Measurements from ENCODE around the gene ERF.

Gene ERF

GRCh38 chr19:42280815-42281145 is 25.9 kb upstream of the ERF start:
- WGBS, 2 experiments (ENCODE audit: insufficient coverage in 2 of 2) = 0% methylated on average over 5 of the region's 20 CpGs; no CpG with 5 or more reads in 1 of the 2 experiments
- Histone ChIP-seq H3K4me1 (ENCODE audit: control insufficient read depth, insufficient read depth, low read length, poor library complexity, severe bottlenecking) (peaks cover 57% of the 10 kb centered on the region), H3K27ac (ENCODE audit: low read depth, low read length, severe bottlenecking) (peak overlapping the region; percentile 86), H3K9me3 (ENCODE audit: control insufficient read depth, low read length) (no peaks in the 10 kb centered on the region), H3K36me3 (ENCODE audit: control insufficient read depth, insufficient read depth, low read length) (peaks cover 18% of the 10 kb centered on the region), H3K4me3 (ENCODE audit: extremely low read depth, insufficient read depth, low read length, poor library complexity, severe bottlenecking) (peak overlapping the region; percentile 70)

- Histone ChIP-seq H3K27ac (ENCODE audit: low read depth, low read length, severe bottlenecking) (peak overlapping the region; percentile 86), H3K4me1 (ENCODE audit: control insufficient read depth, insufficient read depth, low read length, poor library complexity, severe bottlenecking) (peaks cover 51% of the 10 kb centered on the region), H3K36me3 (ENCODE audit: control insufficient read depth, insufficient read depth, low read length) (peaks cover 17% of the 10 kb centered on the region), H3K4me3 (ENCODE audit: extremely low read depth, insufficient read depth, low read length, poor library complexity, severe bottlenecking) (peak overlapping the region; percentile 70), H3K9me3 (ENCODE audit: control insufficient read depth, low read length) (no peaks in the 10 kb centered on the region)
- 0 to 1% methylated on average over 52 to 55 of the region's 89 CpGs for WGBS, 2 experiments (ENCODE audit: insufficient coverage in 2 of 2)
Measured at GRCh38 chr19:42279902-42280814, 25.2 kb upstream of the ERF start.

GRCh38 chr19:42279155-42279901 is 24.4 kb upstream of the ERF start:
- Histone ChIP-seq H3K4me3 (ENCODE audit: extremely low read depth, insufficient read depth, low read length, poor library complexity, severe bottlenecking) (peak overlapping the region; percentile 70), H3K27ac (ENCODE audit: low read depth, low read length, severe bottlenecking) (peak overlapping the region; percentile 86), H3K4me1 (ENCODE audit: control insufficient read depth, insufficient read depth, low read length, poor library complexity, severe bottlenecking) (peaks cover 47% of the 10 kb centered on the region), H3K36me3 (ENCODE audit: control insufficient read depth, insufficient read depth, low read length) (peaks cover 25% of the 10 kb centered on the region), H3K9me3 (ENCODE audit: control insufficient read depth, low read length) (no peaks in the 10 kb centered on the region)
- WGBS, 2 experiments (ENCODE audit: insufficient coverage in 2 of 2) = 27 to 45% methylated on average over 2 to 6 of the region's 6 CpGs

- Histone ChIP-seq H3K9me3 (ENCODE audit: control insufficient read depth, low read length) (no peaks in the 10 kb centered on the region), H3K36me3 (ENCODE audit: control insufficient read depth, insufficient read depth, low read length) (peaks cover 33% of the 10 kb centered on the region), H3K4me3 (ENCODE audit: extremely low read depth, insufficient read depth, low read length, poor library complexity, severe bottlenecking) (no peak overlapping the region), H3K27ac (ENCODE audit: low read depth, low read length, severe bottlenecking) (peak overlapping the region; percentile 29), H3K4me1 (ENCODE audit: control insufficient read depth, insufficient read depth, low read length, poor library complexity, severe bottlenecking) (peaks cover 47% of the 10 kb centered on the region)
- 86 to 95% methylated on average over 4 of the region's 5 CpGs for WGBS, 2 experiments (ENCODE audit: insufficient coverage in 2 of 2)
Measured at GRCh38 chr19:42278452-42279154, 23.7 kb upstream of the ERF start.

GRCh38 chr19:42277821-42278451 is 23.0 kb upstream of the ERF start:
- peaks cover 42% of the 10 kb centered on the region for H3K4me1 ChIP-seq (ENCODE audit: control insufficient read depth, insufficient read depth, low read length, poor library complexity, severe bottlenecking)
- H3K36me3 ChIP-seq (ENCODE audit: control insufficient read depth, insufficient read depth, low read length) = peaks cover 39% of the 10 kb centered on the region
- 86 to 89% methylated on average over 9 to 10 of the region's 10 CpGs for WGBS, 2 experiments (ENCODE audit: insufficient coverage in 2 of 2)
- H3K9me3 ChIP-seq (ENCODE audit: control insufficient read depth, low read length) = no peaks in the 10 kb centered on the region
- peak overlapping the region; percentile 29 for H3K27ac ChIP-seq (ENCODE audit: low read depth, low read length, severe bottlenecking)
- H3K4me3 ChIP-seq (ENCODE audit: extremely low read depth, insufficient read depth, low read length, poor library complexity, severe bottlenecking) = no peak overlapping the region

GRCh38 chr19:42276821-42277220 is 21.9 kb upstream of the ERF start:
- Histone ChIP-seq H3K4me3 (ENCODE audit: extremely low read depth, insufficient read depth, low read length, poor library complexity, severe bottlenecking) (no peak overlapping the region), H3K27ac (ENCODE audit: low read depth, low read length, severe bottlenecking) (no peak overlapping the region), H3K4me1 (ENCODE audit: control insufficient read depth, insufficient read depth, low read length, poor library complexity, severe bottlenecking) (peaks cover 32% of the 10 kb centered on the region), H3K36me3 (ENCODE audit: control insufficient read depth, insufficient read depth, low read length) (peaks cover 50% of the 10 kb centered on the region), H3K9me3 (ENCODE audit: control insufficient read depth, low read length) (no peaks in the 10 kb centered on the region)
- 92 to 96% methylated on average over 4 of the region's 4 CpGs for WGBS, 2 experiments (ENCODE audit: insufficient coverage in 2 of 2)

- no peaks in the 10 kb centered on the region for H3K9me3 ChIP-seq (ENCODE audit: control insufficient read depth, low read length)
- H3K36me3 ChIP-seq (ENCODE audit: control insufficient read depth, insufficient read depth, low read length) = peaks cover 56% of the 10 kb centered on the region
- no peak overlapping the region for H3K4me3 ChIP-seq (ENCODE audit: extremely low read depth, insufficient read depth, low read length, poor library complexity, severe bottlenecking)
- H3K4me1 ChIP-seq (ENCODE audit: control insufficient read depth, insufficient read depth, low read length, poor library complexity, severe bottlenecking) = peaks cover 32% of the 10 kb centered on the region
- no peak overlapping the region for H3K27ac ChIP-seq (ENCODE audit: low read depth, low read length, severe bottlenecking)
- 100% methylated on average over 1 of the region's 3 CpGs for WGBS, 2 experiments (ENCODE audit: insufficient coverage in 2 of 2)
Measured at GRCh38 chr19:42276284-42276683, 21.4 kb upstream of the ERF start.

- H3K36me3 ChIP-seq (ENCODE audit: control insufficient read depth, insufficient read depth, low read length) = peaks cover 56% of the 10 kb centered on the region
- H3K27ac ChIP-seq (ENCODE audit: low read depth, low read length, severe bottlenecking) = no peak overlapping the region
- no peaks in the 10 kb centered on the region for H3K9me3 ChIP-seq (ENCODE audit: control insufficient read depth, low read length)
- 100% methylated on average over 1 of the region's 3 CpGs; no CpG with 5 or more reads in 1 of the 2 experiments for WGBS, 2 experiments (ENCODE audit: insufficient coverage in 2 of 2)
- H3K4me1 ChIP-seq (ENCODE audit: control insufficient read depth, insufficient read depth, low read length, poor library complexity, severe bottlenecking) = peaks cover 37% of the 10 kb centered on the region
- H3K4me3 ChIP-seq (ENCODE audit: extremely low read depth, insufficient read depth, low read length, poor library complexity, severe bottlenecking) = no peak overlapping the region
Measured at GRCh38 chr19:42275517-42275916, 20.6 kb upstream of the ERF start.

- peaks cover 41% of the 10 kb centered on the region for H3K4me1 ChIP-seq (ENCODE audit: control insufficient read depth, insufficient read depth, low read length, poor library complexity, severe bottlenecking)
- H3K36me3 ChIP-seq (ENCODE audit: control insufficient read depth, insufficient read depth, low read length) = peaks cover 56% of the 10 kb centered on the region
- H3K27ac ChIP-seq (ENCODE audit: low read depth, low read length, severe bottlenecking) = no peak overlapping the region
- no peaks in the 10 kb centered on the region for H3K9me3 ChIP-seq (ENCODE audit: control insufficient read depth, low read length)
- H3K4me3 ChIP-seq (ENCODE audit: extremely low read depth, insufficient read depth, low read length, poor library complexity, severe bottlenecking) = no peak overlapping the region
- 89 to 91% methylated on average over 7 of the region's 7 CpGs for WGBS, 2 experiments (ENCODE audit: insufficient coverage in 2 of 2)
Measured at GRCh38 chr19:42275103-42275502, 20.2 kb upstream of the ERF start.

- H3K9me3 ChIP-seq (ENCODE audit: control insufficient read depth, low read length) = no peaks in the 10 kb centered on the region
- peaks cover 43% of the 10 kb centered on the region for H3K4me1 ChIP-seq (ENCODE audit: control insufficient read depth, insufficient read depth, low read length, poor library complexity, severe bottlenecking)
- H3K36me3 ChIP-seq (ENCODE audit: control insufficient read depth, insufficient read depth, low read length) = peaks cover 56% of the 10 kb centered on the region
- WGBS, 2 experiments (ENCODE audit: insufficient coverage in 2 of 2) = 94 to 95% methylated on average over 15 to 20 of the region's 22 CpGs
- H3K4me3 ChIP-seq (ENCODE audit: extremely low read depth, insufficient read depth, low read length, poor library complexity, severe bottlenecking) = no peak overlapping the region
- H3K27ac ChIP-seq (ENCODE audit: low read depth, low read length, severe bottlenecking) = no peak overlapping the region
Measured at GRCh38 chr19:42274065-42274682, 19.2 kb upstream of the ERF start.
